Measurements from ENCODE around the gene UBE2F. TPM values are rescaled to one million over a fixed set of nuclear protein-coding genes. Genes with fewer than 3 reads are reported as not detected.
"Not testable (repeated sequence)": the region's sequence is repeated elsewhere in the genome, so short reads cannot be mapped to it uniquely, and the experiment has no call there.

Gene UBE2F
- total RNA-seq, 1 experiment from 2014 or later, result 44.9 TPM

DNA sequence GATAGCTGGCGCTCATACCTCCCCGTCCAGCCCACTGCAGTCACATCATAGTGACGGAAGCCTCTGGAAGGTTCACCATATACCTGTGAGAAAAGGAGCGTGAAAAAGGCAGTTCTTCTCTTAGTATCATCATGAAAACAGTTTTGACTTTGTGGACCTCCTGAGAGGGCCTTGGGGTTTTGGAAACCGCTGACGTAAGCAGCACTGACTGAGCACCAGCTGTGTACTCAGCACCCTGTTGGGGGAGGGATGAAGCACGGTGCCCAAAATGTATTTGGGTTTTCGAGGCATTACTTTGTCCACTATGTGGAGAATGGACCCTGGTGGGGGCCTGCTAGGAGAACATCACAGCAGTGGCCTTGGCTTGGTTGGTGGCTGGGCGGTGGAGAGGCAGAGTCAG lies 99.4 kb downstream of the UBE2F start:
- H3K27ac ChIP-seq (ENCODE audit: low read length), result no peak overlapping the region
- in situ Hi-C loops (cut with HindIII; ENCODE audit: low pct_unique_long_range_greater_than_20kb, low sequenced_read_pairs) (no loop called here), intact Hi-C loops (cut with micrococcal nuclease; ENCODE audit: unreplicated experiment) (no loop called here)
- H3K4me3 ChIP-seq (ENCODE audit: low read depth in 2 of 2, low read length in 2 of 2), result no peak overlapping the region
- TF ChIP-seq SIN3A (IDR thresholded peaks at IDR 0.05; ENCODE audit: borderline replicate concordance, insufficient read depth, low read depth, low read length), result no peak
- TF ChIP-seq POLR2AphosphoS5 (IDR thresholded peaks at IDR 0.05; ENCODE audit: low read depth, low read length), result no peak
- no peak for TF ChIP-seq TCF7L2 (IDR thresholded peaks at IDR 0.05; ENCODE audit: low read depth, low read length)
- TF ChIP-seq, protein P1, sequence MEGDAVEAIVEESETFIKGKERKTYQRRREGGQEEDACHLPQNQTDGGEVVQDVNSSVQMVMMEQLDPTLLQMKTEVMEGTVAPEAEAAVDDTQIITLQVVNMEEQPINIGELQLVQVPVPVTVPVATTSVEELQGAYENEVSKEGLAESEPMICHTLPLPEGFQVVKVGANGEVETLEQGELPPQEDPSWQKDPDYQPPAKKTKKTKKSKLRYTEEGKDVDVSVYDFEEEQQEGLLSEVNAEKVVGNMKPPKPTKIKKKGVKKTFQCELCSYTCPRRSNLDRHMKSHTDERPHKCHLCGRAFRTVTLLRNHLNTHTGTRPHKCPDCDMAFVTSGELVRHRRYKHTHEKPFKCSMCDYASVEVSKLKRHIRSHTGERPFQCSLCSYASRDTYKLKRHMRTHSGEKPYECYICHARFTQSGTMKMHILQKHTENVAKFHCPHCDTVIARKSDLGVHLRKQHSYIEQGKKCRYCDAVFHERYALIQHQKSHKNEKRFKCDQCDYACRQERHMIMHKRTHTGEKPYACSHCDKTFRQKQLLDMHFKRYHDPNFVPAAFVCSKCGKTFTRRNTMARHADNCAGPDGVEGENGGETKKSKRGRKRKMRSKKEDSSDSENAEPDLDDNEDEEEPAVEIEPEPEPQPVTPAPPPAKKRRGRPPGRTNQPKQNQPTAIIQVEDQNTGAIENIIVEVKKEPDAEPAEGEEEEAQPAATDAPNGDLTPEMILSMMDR (IDR thresholded peaks at IDR 0.05), result no peak
- no peak for TF ChIP-seq REST (IDR thresholded peaks at IDR 0.05; ENCODE audit: insufficient read depth in 1 of 2, low read depth in 2 of 2, low read length in 1 of 2)
- CTCF ChIA-PET, result no interaction called here
- H3K4me1 ChIP-seq (ENCODE audit: control insufficient read depth, insufficient read depth, low read length), result peaks cover 5% of the 10 kb centered on the region; the same call in 1 of the 2 replicates
- peaks cover 13% of the 10 kb centered on the region for H3K36me3 ChIP-seq (ENCODE audit: control insufficient read depth, insufficient read depth, low read length)
- no peak for DNase-seq (ENCODE audit: low read depth, low spot score)
- POLR2A ChIA-PET, result no interaction called here
- no peaks in the 10 kb centered on the region for H3K9me3 ChIP-seq (ENCODE audit: control insufficient read depth, insufficient read depth, low read depth, low read length)
- no TSS peak for BruUV-seq (replicated peaks)
- no peaks in the 10 kb centered on the region for H3K27me3 ChIP-seq (ENCODE audit: control insufficient read depth, insufficient read depth, low read length)
- no peak for ATAC-seq

DNA sequence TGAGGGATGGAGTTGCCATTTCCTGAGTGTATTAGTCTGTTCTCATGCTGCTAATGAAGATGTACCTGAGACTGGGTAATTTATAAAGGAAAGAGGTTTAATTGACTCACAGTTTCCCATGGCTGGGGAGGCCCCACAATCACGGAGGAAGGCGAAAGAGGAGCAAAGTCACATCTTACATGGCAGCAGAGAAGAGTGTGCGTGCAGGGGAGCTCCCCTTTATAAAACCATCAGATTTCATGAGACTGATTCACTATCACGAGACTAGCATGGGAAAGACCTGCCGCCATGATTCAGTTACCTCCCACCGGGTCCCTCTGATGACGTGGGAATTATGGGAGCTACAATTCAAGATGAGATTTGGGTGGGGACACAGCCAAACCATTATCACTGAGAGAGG lies 99.9 kb downstream of the UBE2F start:
- H3K4me1 ChIP-seq (ENCODE audit: control insufficient read depth, insufficient read depth, low read length); H3K27ac ChIP-seq (ENCODE audit: low read length); ATAC-seq; in situ Hi-C loops (cut with HindIII; ENCODE audit: low pct_unique_long_range_greater_than_20kb, low sequenced_read_pairs); BruUV-seq (replicated peaks); H3K27me3 ChIP-seq (ENCODE audit: control insufficient read depth, insufficient read depth, low read length); CTCF ChIA-PET; H3K9me3 ChIP-seq (ENCODE audit: control insufficient read depth, insufficient read depth, low read depth, low read length); intact Hi-C loops (cut with micrococcal nuclease; ENCODE audit: unreplicated experiment); DNase-seq (ENCODE audit: low read depth, low spot score); POLR2A ChIA-PET; H3K4me3 ChIP-seq (ENCODE audit: low read depth in 2 of 2, low read length in 2 of 2): not testable (repeated sequence)
- peaks cover 13% of the 10 kb centered on the region for H3K36me3 ChIP-seq (ENCODE audit: control insufficient read depth, insufficient read depth, low read length)

DNA sequence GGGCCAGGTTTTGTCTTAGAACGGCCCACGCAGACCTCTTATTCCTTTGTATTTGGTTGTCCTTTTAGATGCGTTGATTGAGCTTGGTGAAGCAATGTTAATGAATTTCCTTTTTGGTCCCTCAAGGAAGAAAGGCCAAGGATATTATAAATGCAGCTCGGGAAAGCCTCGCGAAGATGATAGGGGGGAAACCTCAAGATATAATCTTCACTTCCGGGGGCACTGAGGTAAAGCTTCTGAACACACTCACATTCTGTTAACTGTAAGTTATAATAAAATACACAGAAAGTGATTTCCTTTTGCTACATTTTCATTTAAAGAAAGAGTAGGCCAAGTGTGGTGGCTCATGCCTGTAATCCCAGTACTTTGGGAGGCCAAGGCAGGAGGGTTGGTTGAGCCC lies 101.1 kb downstream of the UBE2F start:
- ATAC-seq (no peak), DNase-seq (ENCODE audit: low read depth, low spot score) (no peak)
- intact Hi-C loops (cut with micrococcal nuclease; ENCODE audit: unreplicated experiment) (no loop called here), in situ Hi-C loops (cut with HindIII; ENCODE audit: low pct_unique_long_range_greater_than_20kb, low sequenced_read_pairs) (no loop called here)
- POLR2A ChIA-PET, result no interaction called here
- Histone ChIP-seq H3K4me3 (ENCODE audit: low read depth in 2 of 2, low read length in 2 of 2) (no peak overlapping the region), H3K9me3 (ENCODE audit: control insufficient read depth, insufficient read depth, low read depth, low read length) (peaks cover 8% of the 10 kb centered on the region; the same call in 1 of the 2 replicates), H3K27ac (ENCODE audit: low read length) (no peak overlapping the region), H3K4me1 (ENCODE audit: control insufficient read depth, insufficient read depth, low read length) (no peaks in the 10 kb centered on the region), H3K27me3 (ENCODE audit: control insufficient read depth, insufficient read depth, low read length) (no peaks in the 10 kb centered on the region), H3K36me3 (ENCODE audit: control insufficient read depth, insufficient read depth, low read length) (peaks cover 13% of the 10 kb centered on the region)
- BruUV-seq (replicated peaks), result no TSS peak
- CTCF ChIA-PET, result no interaction called here
- no peak for TF ChIP-seq TCF7L2 (IDR thresholded peaks at IDR 0.05; ENCODE audit: low read depth, low read length)
- TF ChIP-seq REST (IDR thresholded peaks at IDR 0.05; ENCODE audit: insufficient read depth in 1 of 2, low read depth in 2 of 2, low read length in 1 of 2), result no peak
- TF ChIP-seq SIN3A (IDR thresholded peaks at IDR 0.05; ENCODE audit: borderline replicate concordance, insufficient read depth, low read depth, low read length), result no peak
- no peak for TF ChIP-seq POLR2AphosphoS5 (IDR thresholded peaks at IDR 0.05; ENCODE audit: low read depth, low read length)
